Hippocampal formation (tissue), 2 donors: ENCODE data around the gene CYTH3.
A peak's percentile ranks its signal among the peaks of the same experiment; 100 is the strongest.

ENCODE experiments used
- DNase-seq, 2 donors: peaks; one replicate each; lab custom pipeline; 2025; lab: John Stamatoyannopoulos, UW

Gene CYTH3

GRCh38 chr7:6167587-6168476, 104.6 kb downstream of the CYTH3 start:
- DNase-seq, result no peak

- no peak for DNase-seq
These were observed 105.3 kb downstream of the CYTH3 start for GRCh38 chr7:6167004-6167551.

- no peak for DNase-seq
These were observed 106.0 kb downstream of the CYTH3 start for GRCh38 chr7:6166443-6166891.

- no peak for DNase-seq
These were observed 106.7 kb downstream of the CYTH3 start for GRCh38 chr7:6165521-6166320.

- DNase-seq, result no peak
These were observed 107.3 kb downstream of the CYTH3 start for GRCh38 chr7:6165075-6165474.

GRCh38 chr7:6164491-6164890, 107.9 kb downstream of the CYTH3 start:
- no peak for DNase-seq

GRCh38 chr7:6164010-6164409, 108.4 kb downstream of the CYTH3 start:
- no peak for DNase-seq

- DNase-seq, result no peak
These were observed 109.0 kb downstream of the CYTH3 start for GRCh38 chr7:6163402-6163801.

GRCh38 chr7:6162650-6163366, 109.6 kb downstream of the CYTH3 start:
- DNase-seq, result no peak

GRCh38 chr7:6162331-6162620, 110.1 kb downstream of the CYTH3 start:
- DNase-seq, result no peak

GRCh38 chr7:6161463-6162330, 110.7 kb downstream of the CYTH3 start:
- no peak for DNase-seq

GRCh38 chr7:6160191-6160623, 112.2 kb downstream of the CYTH3 start:
- peak; percentile 42 to 55 for DNase-seq

GRCh38 chr7:6159524-6160031, 112.8 kb downstream of the CYTH3 start:
- no peak for DNase-seq

- DNase-seq, result no peak
These were observed 113.3 kb downstream of the CYTH3 start for GRCh38 chr7:6159097-6159483.

GRCh38 chr7:6158424-6159096, 113.9 kb downstream of the CYTH3 start:
- DNase-seq, result peak; percentile 24 to 39

GRCh38 chr7:6157685-6158423, 114.6 kb downstream of the CYTH3 start:
- DNase-seq, result no peak

- no peak for DNase-seq
These were observed 115.7 kb downstream of the CYTH3 start for GRCh38 chr7:6156734-6157133.

- DNase-seq, result no peak
These were observed 116.8 kb downstream of the CYTH3 start for GRCh38 chr7:6155596-6155995.

GRCh38 chr7:6154542-6155404, 117.7 kb downstream of the CYTH3 start:
- DNase-seq, result no peak
